SIG-M5 treated with dmso at 0.1 percent for 504 hours (cell line): ENCODE measurements around the gene VSIR.

Source experiments
- DNase-seq: peaks from one replicate; lab custom pipeline; 2025; ENCODE audit not compliant: unreplicated experiment; lab: John Stamatoyannopoulos, UW

Gene VSIR

GRCh38 chr10:71765906-71766716 lies 7.2 kb downstream of the VSIR start:
- no peak for DNase-seq

GRCh38 chr10:71765176-71765904 lies 8.0 kb downstream of the VSIR start:
- DNase-seq, result no peak

- no peak for DNase-seq
These were observed 9.8 kb downstream of the VSIR start for GRCh38 chr10:71763352-71764127.

- DNase-seq, result no peak
These were observed 11.0 kb downstream of the VSIR start for GRCh38 chr10:71762324-71762723.

GRCh38 chr10:71761541-71762113 lies 11.7 kb downstream of the VSIR start:
- DNase-seq, result no peak

GRCh38 chr10:71761105-71761511 lies 12.2 kb downstream of the VSIR start:
- DNase-seq, result no peak

- DNase-seq, result no peak
These were observed 15.9 kb downstream of the VSIR start for GRCh38 chr10:71757399-71757922.

GRCh38 chr10:71756311-71757191 lies 16.8 kb downstream of the VSIR start:
- no peak for DNase-seq

GRCh38 chr10:71755179-71755879 lies 18.0 kb downstream of the VSIR start:
- no peak for DNase-seq

- DNase-seq, result peak; percentile 76
These were observed 18.8 kb downstream of the VSIR start for GRCh38 chr10:71754562-71754961.

GRCh38 chr10:71753960-71754505 lies 19.3 kb downstream of the VSIR start:
- DNase-seq, result no peak

- peak; percentile 96 for DNase-seq
These were observed 20.0 kb downstream of the VSIR start for GRCh38 chr10:71753091-71753959.

GRCh38 chr10:71752391-71753090 lies 20.8 kb downstream of the VSIR start:
- no peak for DNase-seq

GRCh38 chr10:71751515-71752224 lies 21.6 kb downstream of the VSIR start:
- DNase-seq, result no peak

GRCh38 chr10:71750986-71751385 lies 22.3 kb downstream of the VSIR start:
- no peak for DNase-seq

- DNase-seq, result peak; percentile 86
These were observed 23.0 kb downstream of the VSIR start for GRCh38 chr10:71750124-71750841.
